Left ventricle myocardium inferior (tissue), 1 donor: ENCODE results near the gene PDE11A. TPM values are rescaled to one million over a fixed set of nuclear protein-coding genes. Genes with fewer than 3 reads are reported as not detected.

Experiments
- DNase-seq: peaks from one replicate; pipeline ENCODE4 v3.0.0-alpha.2; 2020
- H3K27ac ChIP-seq: fragments of 200-600 bp; replicated peaks from 2 replicates; pipeline ENCODE4 v1.8.0; 2021
- H3K27me3 ChIP-seq: fragments of 200-600 bp; 2 replicates; pipeline ENCODE4 v1.8.0; 2021; ENCODE audit warnings: low read depth
- H3K36me3 ChIP-seq: fragments of 200-600 bp; 2 replicates; pipeline ENCODE4 v1.8.0; 2021
- H3K4me1 ChIP-seq: fragments of 200-600 bp; 2 replicates; pipeline ENCODE4 v1.8.0; 2021
- H3K4me3 ChIP-seq: fragments of 200-600 bp; 2 replicates; pipeline ENCODE4 v1.8.0; 2021; ENCODE audit warnings: mild to moderate bottlenecking, moderate library complexity
- H3K9me3 ChIP-seq: fragments of 200-600 bp; replicated peaks from 2 replicates; pipeline ENCODE4 v1.8.0; 2021
- intact Hi-C: fragments of 100-400 bp; cut with micrococcal nuclease; formaldehyde crosslinking; loops from one replicate; pipeline ENCODE4 v1.11.0; 2022
- total RNA-seq: library from RNA; stranded (reverse); fragmentation: NEBNext Ultra II Directional; extraction: Animal tissue kit (Norgen Biotek cat#: 25700); gene quantifications from one replicate; pipeline ENCODE4 v1.2.1, GENCODE V29; 2021
- TF ChIP-seq, protein P1 (sequence below): fragments of 200-600 bp; IDR thresholded peaks from 2 replicates; pipeline ENCODE4 v1.8.0; 2021; ENCODE audit warnings: antibody characterized with exemption, mild to moderate bottlenecking, borderline replicate concordance
- donor health status: DM: no; HTN: yes; CAD: no; lungs with severe emphysema.

Gene PDE11A
- total RNA-seq, 1 donor from 2014 or later = 2.5 TPM

DNA sequence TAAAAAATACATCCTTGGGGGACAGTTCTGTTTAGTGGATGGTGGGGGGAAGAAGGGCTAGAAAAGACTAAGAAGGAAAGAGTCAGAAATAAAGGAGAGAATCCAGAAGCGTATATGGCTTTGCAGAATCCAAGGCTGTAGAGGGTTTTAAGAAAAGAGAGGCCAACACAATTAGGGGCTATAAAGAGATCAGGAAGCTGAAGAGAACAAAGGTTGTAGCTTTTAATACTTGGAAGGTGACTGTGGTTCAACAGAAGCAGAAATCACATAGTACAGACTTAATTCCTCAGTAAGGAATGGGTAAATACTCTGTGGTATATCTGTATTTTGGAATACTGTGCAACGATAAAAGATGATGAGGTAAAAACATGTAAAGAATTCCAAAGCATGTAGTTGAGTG lies 393.6 kb downstream of the PDE11A start:
- no peak for DNase-seq
- H3K4me3 ChIP-seq = no peak overlapping the region
- no peaks in the 10 kb centered on the region for H3K9me3 ChIP-seq
- peak overlapping the region; percentile 83 for H3K27ac ChIP-seq
- no peaks in the 10 kb centered on the region for H3K27me3 ChIP-seq
- H3K36me3 ChIP-seq = no peaks in the 10 kb centered on the region
- intact Hi-C loops = no loop called here
- peaks cover 22% of the 10 kb centered on the region for H3K4me1 ChIP-seq
- TF ChIP-seq, protein P1, sequence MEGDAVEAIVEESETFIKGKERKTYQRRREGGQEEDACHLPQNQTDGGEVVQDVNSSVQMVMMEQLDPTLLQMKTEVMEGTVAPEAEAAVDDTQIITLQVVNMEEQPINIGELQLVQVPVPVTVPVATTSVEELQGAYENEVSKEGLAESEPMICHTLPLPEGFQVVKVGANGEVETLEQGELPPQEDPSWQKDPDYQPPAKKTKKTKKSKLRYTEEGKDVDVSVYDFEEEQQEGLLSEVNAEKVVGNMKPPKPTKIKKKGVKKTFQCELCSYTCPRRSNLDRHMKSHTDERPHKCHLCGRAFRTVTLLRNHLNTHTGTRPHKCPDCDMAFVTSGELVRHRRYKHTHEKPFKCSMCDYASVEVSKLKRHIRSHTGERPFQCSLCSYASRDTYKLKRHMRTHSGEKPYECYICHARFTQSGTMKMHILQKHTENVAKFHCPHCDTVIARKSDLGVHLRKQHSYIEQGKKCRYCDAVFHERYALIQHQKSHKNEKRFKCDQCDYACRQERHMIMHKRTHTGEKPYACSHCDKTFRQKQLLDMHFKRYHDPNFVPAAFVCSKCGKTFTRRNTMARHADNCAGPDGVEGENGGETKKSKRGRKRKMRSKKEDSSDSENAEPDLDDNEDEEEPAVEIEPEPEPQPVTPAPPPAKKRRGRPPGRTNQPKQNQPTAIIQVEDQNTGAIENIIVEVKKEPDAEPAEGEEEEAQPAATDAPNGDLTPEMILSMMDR = no peak

DNA sequence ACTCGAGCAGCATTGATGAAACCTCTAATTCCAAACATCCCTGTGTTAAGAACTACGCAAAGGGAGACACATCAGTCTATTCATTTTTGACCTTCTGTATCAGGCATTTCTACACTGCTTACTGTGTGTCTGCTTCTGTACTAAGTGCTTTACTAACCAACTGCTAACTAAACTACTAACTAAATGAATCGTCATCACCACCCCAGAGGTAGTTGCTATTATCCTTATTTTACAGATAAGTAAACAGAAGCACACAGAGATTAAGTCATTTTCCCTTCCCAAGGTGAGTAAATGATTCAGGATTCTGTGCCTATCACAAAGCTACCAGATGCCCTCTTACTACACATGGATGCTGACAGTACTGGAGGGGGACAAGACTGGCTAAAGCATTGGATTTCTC lies 395.9 kb downstream of the PDE11A start:
- no peak for DNase-seq
- TF ChIP-seq, protein P1 = no peak
- intact Hi-C loops = no loop called here
- Histone ChIP-seq H3K36me3 (no peaks in the 10 kb centered on the region), H3K27ac (no peak overlapping the region), H3K4me3 (no peak overlapping the region), H3K9me3 (no peaks in the 10 kb centered on the region), H3K27me3 (no peaks in the 10 kb centered on the region), H3K4me1 (peaks cover 22% of the 10 kb centered on the region)

DNA sequence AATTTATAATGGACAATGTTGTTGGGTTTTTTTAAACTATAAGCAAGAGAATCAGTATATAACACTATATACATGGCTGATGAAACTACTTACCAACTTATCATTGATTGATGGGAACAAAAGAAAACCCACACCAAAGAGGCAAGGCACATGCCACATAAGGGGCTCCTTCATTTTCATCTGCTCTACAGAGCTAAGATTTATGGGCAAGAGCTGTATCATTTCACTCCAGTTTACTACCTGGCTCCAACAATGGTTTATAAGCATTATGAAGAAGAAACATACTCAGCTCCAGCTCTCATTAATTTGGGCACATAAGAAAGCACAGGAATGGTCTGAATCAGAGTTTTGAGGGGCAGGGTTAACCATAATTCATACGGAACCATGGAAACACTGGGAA lies 396.8 kb downstream of the PDE11A start:
- no peak for DNase-seq
- Histone ChIP-seq H3K27me3 (no peaks in the 10 kb centered on the region), H3K36me3 (no peaks in the 10 kb centered on the region), H3K4me3 (no peak overlapping the region), H3K9me3 (no peaks in the 10 kb centered on the region), H3K27ac (no peak overlapping the region), H3K4me1 (peaks cover 24% of the 10 kb centered on the region)
- intact Hi-C loops = no loop called here
- TF ChIP-seq, protein P1 = no peak

DNA sequence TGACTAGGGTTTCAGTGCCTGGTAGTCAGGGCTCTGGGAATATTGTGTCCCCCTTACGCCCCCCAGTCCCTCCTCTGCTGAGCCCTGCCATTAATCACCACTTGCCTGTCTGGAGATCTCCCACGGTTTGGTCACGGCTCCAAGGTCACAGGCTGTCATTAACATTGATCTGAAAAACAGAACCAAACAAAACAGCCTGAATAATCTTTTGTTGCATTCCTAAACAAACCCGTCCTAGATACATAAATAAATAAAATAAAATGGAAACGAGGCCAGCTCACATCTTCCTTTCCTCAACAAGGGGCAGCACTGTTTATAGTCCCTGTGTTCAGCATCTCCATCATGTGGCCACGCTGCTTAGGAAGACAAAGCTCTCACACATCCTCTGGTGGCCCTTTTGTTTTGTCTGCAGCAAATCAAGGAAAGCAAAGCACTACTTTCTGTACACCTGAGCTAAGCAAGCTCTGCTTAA lies 397.2 kb downstream of the PDE11A start:
- DNase-seq = no peak
- no peaks in the 10 kb centered on the region for H3K36me3 ChIP-seq
- intact Hi-C loops = no loop called here
- peaks cover 29% of the 10 kb centered on the region for H3K4me1 ChIP-seq
- H3K4me3 ChIP-seq = no peak overlapping the region
- H3K27ac ChIP-seq = no peak overlapping the region
- TF ChIP-seq, protein P1 = no peak
- no peaks in the 10 kb centered on the region for H3K9me3 ChIP-seq
- H3K27me3 ChIP-seq = no peaks in the 10 kb centered on the region

DNA sequence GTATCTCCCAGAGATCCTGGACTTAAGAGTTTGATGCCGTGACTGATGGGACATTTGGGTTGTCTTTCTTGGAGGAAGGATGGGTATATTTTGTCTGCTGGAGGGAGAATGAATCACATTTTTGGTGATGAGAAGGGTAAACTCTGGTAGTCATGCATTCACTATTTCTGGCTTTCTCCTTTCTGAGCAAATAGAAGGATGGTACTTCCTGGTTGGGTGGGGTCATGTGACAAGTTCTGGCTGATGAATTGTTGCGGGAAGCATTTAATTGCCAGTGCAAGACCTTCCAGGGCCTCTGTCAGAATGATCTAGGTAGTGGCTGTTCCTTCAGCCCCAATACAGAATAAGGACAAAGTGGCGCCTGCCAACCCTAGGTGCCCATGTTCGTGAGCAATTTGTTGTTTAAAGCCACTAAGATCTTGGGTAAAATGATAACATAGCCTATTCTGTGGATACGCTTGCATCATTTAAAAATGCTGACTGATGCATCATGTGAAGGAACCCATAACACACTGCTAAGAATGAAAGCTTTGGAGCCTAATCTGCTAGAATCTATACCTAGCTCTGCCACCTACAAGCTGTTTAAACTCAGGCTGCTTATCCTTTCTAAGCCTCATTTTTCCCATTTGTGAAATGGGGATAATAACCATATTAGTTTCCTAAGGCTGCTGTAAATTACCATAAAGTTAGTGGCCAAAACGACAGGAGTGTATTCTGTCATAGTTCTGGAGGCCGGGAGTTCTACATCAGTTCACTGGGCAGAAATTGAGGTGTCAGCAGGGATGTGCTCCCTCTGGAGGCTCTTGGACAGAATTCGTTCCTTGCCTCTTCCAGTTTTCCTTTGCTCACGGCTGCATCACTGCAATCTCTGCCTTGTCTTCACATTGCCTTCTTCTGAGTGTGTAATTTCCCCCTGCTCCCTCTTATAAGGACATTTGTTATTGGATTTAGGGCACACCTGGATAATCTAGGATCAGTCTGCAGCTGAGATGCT lies 398.7 kb downstream of the PDE11A start:
- peaks cover 21% of the 10 kb centered on the region for H3K4me1 ChIP-seq
- intact Hi-C loops = no loop called here
- H3K36me3 ChIP-seq = no peaks in the 10 kb centered on the region
- H3K4me3 ChIP-seq = no peak overlapping the region
- TF ChIP-seq, protein P1 = no peak
- DNase-seq = no peak
- H3K27me3 ChIP-seq = no peaks in the 10 kb centered on the region
- no peak overlapping the region for H3K27ac ChIP-seq
- H3K9me3 ChIP-seq = no peaks in the 10 kb centered on the region
